A549 treated with DMSO at 1 μM for 4 hours (cell line): ENCODE results near the gene MBD3L4. TPM values are rescaled to one million over a fixed set of nuclear protein-coding genes. Genes with fewer than 3 reads are reported as not detected.

ENCODE experiments used
- total RNA-seq: library from RNA; stranded (reverse); fragments of 200-300 nt; extraction: Qiagen RNA extraction; gene quantifications from 5 replicates; pipeline ENCODE4 v1.2.3, GENCODE V29; 2022; ENCODE audit warnings: low read depth

Gene MBD3L4
- not detected in 5 replicates for total RNA-seq

GRCh38 chr19:7040079-7040478 is at the start of gene MBD3L4:
Gene MBD3L4, minus strand, starts transcription at chr19:7040179. Its CDS starts 35 bp downstream, at chr19:7040144.

GRCh38 chr19:7069042-7069903 is 29.3 kb upstream of the MBD3L4 start, which contains the start of gene ZNF557:
Gene ZNF557, plus strand, starts transcription at chr19:7069703. Its CDS starts 5,372 bp downstream, at chr19:7075075.

GRCh38 chr19:7058576-7058975 is 18.6 kb upstream of the MBD3L4 start, which contains the start of gene MBD3L3:
Gene MBD3L3, minus strand, starts transcription at chr19:7058676. Its CDS starts 71 bp downstream, at chr19:7058605.

GRCh38 chr19:7049021-7049420 is 9.0 kb upstream of the MBD3L4 start, which contains the start of gene MBD3L2:
Gene MBD3L2, plus strand, starts transcription at chr19:7049321. Its CDS starts 53 bp downstream, at chr19:7049374.

GRCh38 chr19:7030278-7030677 is 9.7 kb downstream of the MBD3L4 start, which contains the start of gene MBD3L5:
Gene MBD3L5, plus strand, starts transcription at chr19:7030578. Its CDS starts 34 bp downstream, at chr19:7030612.

GRCh38 chr19:7021331-7021730 is 18.6 kb downstream of the MBD3L4 start, which contains the start of gene MBD3L2B:
Gene MBD3L2B, minus strand, starts transcription at chr19:7021431. Its CDS starts 34 bp downstream, at chr19:7021397.

Other genes with a start within 250 kb of the MBD3L4 start
- 4.6 to 6.8 TPM (median 5.3 TPM) in 5 replicates for gene ADGRE1, start 152.6 kb downstream of the MBD3L4 start, total RNA-seq
- gene MBD3L2B, start 18.7 kb downstream of the MBD3L4 start, total RNA-seq = not detected in 5 replicates
- gene MBD3L5, start 9.6 kb downstream of the MBD3L4 start, total RNA-seq = not detected in 5 replicates
- gene MBD3L2, start 9.1 kb upstream of the MBD3L4 start, total RNA-seq = not detected in 5 replicates
- gene MBD3L3, start 18.5 kb upstream of the MBD3L4 start, total RNA-seq = not detected in 5 replicates
- gene ZNF557, start 29.5 kb upstream of the MBD3L4 start, total RNA-seq = 2.4 to 3.3 TPM (median 3.0 TPM) in 5 replicates